ENCODE measurements around the gene AGPS.

AGPS gene

DNA sequence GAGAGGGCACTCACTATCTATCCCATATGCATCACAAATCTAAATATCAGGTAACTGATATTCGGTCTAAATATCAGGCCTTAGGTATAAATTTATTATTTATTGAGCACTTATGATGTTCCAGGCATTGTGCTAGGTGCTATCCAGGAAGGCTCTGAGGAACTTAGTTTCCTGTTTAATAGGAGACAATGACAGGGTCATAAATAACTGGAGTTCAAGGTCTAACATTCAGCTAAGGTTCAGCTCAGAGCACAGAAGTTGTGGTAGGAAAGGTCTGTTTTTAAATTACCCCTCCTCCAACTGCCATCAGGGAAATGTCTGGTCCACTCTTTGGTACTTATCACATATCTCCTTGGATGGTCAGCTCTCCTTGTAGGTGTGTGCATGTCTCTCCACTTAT lies 193.6 kb downstream of the AGPS start:
- DNase-seq (ENCODE audit: low read depth) = no peak
- TF ChIP-seq CTCF (conservative IDR thresholded peaks at IDR 0.05; ENCODE audit: low read depth, low read length) = no peak
- H3K4me3 ChIP-seq (ENCODE audit: low read length) = no peak overlapping the region

DNA sequence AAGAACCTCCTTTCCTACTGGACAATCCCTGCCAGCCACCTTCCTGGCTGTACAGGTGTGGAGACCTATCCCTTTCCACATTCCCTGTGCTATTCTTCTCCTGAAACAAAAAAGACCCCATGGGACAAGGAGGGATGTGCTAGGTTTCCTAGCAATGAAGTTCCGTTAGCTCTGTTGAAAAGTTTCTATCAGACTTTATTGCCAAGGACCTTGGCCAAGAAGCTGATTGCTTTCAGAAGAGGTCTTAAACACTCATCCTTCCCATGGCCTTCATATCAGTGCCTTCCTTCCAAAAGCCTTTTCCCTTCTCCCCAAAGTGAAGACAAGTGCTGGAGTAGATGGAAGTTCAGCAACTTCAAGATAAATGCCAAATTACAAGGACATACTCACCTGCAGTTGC lies 194.8 kb downstream of the AGPS start:
- TF ChIP-seq CTCF (conservative IDR thresholded peaks at IDR 0.05; ENCODE audit: low read depth, low read length) = no peak
- no peak for DNase-seq (ENCODE audit: low read depth)
- H3K4me3 ChIP-seq (ENCODE audit: low read length) = no peak overlapping the region

- no peak overlapping the region for H3K4me3 ChIP-seq (ENCODE audit: low read length)
- DNase-seq (ENCODE audit: low read depth) = no peak
- TF ChIP-seq CTCF (conservative IDR thresholded peaks at IDR 0.05; ENCODE audit: low read depth, low read length) = no peak
Observed at GRCh38 chr2:177588671-177589070, 196.1 kb downstream of the AGPS start.

- H3K4me3 ChIP-seq (ENCODE audit: low read length) = no peak overlapping the region
- no peak for TF ChIP-seq CTCF (conservative IDR thresholded peaks at IDR 0.05; ENCODE audit: low read depth, low read length)
- no peak for DNase-seq (ENCODE audit: low read depth)
Observed at GRCh38 chr2:177589186-177589585, 196.6 kb downstream of the AGPS start.

DNA sequence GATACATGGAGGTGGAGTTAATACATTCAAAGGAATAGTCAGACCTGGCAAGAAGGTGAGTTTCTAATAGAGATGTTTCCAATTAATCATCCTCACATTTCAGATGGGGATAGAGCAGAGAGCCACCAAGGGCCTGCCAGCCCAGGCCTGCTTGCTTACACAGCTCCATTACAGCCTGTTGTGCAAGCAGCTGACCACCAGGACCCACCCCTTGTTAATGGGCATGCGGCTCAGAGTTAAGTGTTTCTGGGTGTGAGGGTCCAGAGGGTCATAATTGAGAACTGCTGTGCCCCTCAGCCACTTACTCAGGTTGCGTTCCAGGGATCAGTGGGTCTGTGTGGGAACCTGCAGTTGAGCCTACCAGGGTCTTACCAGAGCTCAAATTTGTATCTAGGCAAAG lies 199.8 kb downstream of the AGPS start:
- no peak for DNase-seq (ENCODE audit: low read depth)
- no peak for TF ChIP-seq CTCF (conservative IDR thresholded peaks at IDR 0.05; ENCODE audit: low read depth, low read length)
- H3K4me3 ChIP-seq (ENCODE audit: low read length) = no peak overlapping the region

- no peak for DNase-seq (ENCODE audit: low read depth)
Observed at GRCh38 chr2:177592945-177593344, 200.4 kb downstream of the AGPS start.

DNA sequence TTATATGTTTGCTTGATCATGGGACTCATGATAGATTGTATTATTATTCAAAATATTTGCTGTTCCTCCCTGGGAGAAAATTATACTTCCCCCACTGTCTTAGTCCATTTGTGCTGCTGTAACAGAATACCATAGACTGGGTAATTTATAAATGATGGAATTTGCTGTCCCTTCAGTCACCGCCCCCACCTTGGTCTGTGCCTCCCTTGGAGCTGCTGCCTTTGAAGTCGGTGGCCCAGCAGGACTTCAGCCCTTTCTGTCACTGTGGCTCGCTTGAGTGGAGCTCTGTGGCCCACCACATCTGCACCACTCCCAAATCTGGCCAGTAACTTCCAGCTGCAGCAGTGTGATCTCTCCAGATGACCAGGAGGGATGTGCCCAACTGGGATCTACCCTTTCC lies 200.8 kb downstream of the AGPS start:
- no peak for TF ChIP-seq CTCF (conservative IDR thresholded peaks at IDR 0.05; ENCODE audit: low read depth, low read length)
- DNase-seq (ENCODE audit: low read depth) = no peak
- H3K4me3 ChIP-seq (ENCODE audit: low read length) = no peak overlapping the region

More at GRCh38 chr2:177592945-177593344, 200.4 kb downstream of the AGPS start:
- no peak overlapping the region for H3K4me3 ChIP-seq (ENCODE audit: low read length)
- TF ChIP-seq CTCF (conservative IDR thresholded peaks at IDR 0.05; ENCODE audit: low read depth, low read length) = no peak

Data from retinal pigment epithelial cell (primary cell).